ENCODE results near the gene THAP8.

The THAP8 gene

DNA sequence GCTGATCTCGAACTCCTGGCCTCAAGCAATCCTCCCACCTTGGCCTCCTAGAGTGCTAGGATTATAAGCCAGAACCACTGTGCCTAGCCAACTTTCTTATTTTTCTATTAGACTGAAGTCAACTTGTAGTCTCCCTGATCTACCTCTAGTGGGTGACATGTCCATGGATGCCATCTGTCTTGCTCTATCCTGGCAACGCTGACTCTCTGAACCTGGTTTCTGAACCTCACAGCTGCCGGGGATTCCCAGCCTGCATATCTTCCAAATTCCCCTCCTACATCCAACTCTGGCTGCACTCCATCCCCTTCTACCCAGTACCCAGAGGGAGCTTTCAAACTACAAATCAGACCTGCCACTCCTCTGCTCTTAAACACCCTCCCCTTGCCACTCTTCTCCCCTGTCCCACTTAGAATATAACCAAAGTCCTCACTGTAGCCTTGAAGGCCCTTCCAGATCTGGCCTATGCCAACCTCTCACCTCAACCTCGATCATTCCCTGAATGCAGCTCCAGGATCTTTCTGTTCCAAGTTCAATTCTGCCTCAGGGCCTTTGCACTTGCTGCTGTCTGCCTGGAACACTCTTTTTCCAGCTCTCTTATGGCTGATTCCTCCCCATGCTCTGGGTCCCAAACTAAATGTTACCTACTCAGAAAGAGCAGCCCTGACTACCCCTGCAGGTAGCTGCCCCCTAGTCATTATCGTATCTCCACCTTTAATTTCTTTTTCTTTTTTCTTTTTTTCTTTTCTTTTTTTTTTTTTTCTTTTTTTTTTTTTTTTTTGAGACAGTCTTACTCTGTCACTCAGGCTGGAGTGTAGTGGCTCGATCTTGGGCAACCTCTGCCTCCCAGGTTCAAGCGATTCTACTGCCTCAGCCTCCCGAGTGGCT is 23.6 kb downstream of the THAP8 start:
- DNase-seq (ENCODE audit: low read depth, low spot score): no peak

DNA sequence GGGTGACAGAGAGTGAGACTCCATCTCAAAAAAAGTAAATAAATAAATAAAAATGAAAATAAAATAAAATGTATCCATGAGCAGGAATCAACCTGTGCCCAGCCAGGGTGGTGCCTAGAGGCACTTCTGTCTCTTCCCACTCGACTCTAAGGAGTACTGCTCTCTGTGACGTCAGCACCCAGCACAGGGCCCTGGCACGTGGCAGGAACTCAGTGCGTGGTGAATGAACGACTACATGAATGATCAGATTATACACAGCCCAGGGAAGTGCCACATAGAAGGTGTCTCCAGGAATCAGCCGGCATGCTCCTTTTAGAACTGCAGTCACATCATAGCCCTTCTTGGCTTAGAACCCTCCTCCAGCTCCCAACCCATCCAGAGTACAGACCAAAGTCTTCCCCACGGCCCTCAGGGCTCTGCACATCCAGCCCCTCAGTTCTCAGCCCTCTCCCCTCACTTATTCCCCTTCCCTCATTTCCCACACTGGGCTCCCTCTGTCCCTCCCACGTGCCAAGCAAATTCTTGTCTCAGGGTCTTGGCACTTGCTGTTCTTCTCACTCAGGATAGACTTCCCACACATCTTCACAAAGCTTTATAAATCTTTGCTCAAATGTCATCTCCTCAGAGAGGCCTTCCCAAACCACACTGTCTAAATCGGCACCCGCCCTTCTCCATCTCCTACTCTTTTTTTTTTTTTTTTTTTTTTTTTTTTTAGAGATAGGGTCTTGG is 25.6 kb downstream of the THAP8 start:
- no peak for DNase-seq (ENCODE audit: low read depth, low spot score)

DNA sequence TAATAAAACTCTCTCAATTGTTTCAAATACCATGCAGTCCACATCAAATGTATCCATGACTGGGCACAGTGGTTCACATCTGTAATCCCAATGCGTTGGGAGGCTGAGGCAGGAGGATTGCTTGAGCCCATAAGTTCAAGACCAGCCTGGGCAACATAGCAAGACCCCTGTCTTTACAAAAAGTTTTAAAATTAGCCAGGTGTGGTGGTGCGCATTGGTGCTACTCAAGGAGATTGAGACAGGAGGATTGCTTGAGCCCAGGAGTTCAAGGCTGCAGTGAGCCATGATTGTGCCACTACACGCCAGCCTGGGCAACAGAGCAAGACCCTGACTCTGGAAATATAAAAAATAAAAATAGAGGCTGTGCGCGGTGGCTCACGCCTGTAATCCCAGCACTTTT is 26.4 kb downstream of the THAP8 start:
- DNase-seq (ENCODE audit: low read depth, low spot score): no peak

DNA sequence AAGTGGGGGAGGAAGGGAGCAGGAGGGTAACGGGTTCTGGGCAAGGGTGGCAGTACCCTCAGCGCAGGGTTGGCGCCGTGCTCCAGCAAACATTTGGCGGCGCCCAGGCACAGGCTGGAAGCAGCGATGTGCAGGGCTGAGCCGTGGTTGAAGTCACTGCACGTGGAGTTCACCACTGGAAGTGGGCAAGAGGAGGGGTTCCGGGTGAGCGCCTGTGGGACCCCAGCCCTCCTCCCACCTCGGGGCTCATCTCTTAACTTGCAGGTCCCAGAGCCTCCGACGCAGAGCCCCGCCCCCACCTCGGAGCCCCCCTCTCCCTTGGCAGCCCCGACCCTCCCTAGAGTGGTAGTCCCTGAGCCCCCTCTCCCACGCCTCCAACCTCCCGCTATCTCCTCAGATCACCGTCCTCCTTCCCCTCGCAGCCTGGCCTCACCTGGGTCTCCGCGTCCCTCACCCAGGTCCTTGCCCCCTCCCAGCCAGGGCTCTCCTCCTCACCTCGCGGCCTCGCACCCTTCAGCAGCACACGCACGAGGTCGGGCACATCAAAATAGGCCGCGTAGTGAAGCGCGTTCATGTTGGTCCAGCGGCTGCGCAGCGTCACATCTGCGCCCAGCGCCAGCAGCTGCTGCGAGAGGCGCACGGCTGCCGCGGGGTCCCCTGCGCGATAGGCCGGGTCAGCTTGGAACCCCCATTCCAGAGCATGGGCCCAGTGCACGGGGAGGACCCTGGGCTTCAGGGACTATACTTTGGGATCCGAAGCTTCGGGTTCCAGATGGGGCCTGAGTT is 27.8 kb downstream of the THAP8 start:
- DNase-seq (ENCODE audit: low read depth, low spot score): no peak

DNA sequence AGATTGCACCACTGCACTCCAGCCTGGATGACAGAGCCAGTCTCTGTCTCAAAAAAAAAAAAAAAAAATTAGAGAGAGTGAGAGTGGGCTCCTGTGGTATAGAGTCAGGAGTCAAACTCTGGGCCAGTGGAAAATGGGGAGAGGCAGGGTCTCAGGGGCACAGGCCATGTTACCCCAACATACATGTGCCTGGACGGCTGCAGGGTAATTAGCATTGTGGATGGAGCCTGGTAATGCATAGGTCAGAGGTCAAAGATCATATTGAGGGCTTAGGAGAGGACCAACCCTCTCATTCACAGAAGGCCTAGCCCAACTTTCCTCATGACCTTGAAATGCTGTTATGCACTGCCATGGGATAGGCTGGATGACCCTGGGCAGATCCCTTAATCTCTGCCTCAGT is 28.5 kb downstream of the THAP8 start:
- no peak for DNase-seq (ENCODE audit: low read depth, low spot score)

DNA sequence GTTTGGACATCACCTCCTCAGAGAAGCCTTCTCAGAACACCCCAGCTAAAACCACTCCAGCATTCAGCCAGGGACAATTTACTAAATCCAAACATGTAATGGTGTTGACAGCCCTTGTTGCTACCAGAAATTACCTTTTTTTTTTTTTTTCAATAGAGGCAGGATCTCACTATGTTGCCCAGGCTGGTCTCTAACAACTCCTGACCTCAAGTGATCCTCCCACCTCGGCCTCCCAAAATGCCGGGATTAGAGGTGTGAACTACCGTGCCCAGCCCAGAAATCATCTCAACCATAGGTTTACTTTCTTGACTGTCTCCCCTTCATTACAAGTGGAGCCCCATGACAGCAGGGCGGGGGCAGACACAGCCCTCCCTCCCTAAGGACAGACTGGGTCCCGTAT is 30.7 kb downstream of the THAP8 start:
- DNase-seq (ENCODE audit: low read depth, low spot score): no peak

DNA sequence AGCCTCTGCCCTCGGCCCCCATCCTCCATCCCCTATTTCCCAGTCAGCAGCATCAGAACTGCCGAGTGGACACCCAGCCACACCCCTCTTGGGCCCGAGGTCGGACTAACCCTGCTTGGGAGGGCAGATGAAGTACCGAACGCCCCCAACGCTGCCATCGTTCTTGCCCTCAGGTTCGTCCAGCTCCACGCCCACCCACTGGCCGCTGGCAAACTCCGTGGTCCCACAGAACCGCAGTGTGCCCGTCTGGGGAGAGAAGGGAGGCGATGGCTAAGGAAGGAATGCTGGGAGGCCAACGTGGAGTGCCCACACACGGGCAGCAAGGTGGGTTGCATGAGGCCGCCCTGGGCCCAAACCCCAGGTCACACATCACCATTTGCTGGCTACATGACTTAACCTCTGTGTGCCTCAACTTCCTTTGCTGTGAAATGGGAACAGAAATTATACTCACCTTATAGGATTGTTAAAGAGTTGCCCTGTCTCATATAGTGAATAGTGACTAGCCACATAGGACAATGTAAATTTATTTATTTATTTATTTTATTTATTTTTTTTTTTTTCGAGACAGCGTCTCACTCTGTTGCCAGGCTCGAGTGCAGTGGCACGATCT is 34.9 kb downstream of the THAP8 start:
- DNase-seq (ENCODE audit: low read depth, low spot score): no peak

DNA sequence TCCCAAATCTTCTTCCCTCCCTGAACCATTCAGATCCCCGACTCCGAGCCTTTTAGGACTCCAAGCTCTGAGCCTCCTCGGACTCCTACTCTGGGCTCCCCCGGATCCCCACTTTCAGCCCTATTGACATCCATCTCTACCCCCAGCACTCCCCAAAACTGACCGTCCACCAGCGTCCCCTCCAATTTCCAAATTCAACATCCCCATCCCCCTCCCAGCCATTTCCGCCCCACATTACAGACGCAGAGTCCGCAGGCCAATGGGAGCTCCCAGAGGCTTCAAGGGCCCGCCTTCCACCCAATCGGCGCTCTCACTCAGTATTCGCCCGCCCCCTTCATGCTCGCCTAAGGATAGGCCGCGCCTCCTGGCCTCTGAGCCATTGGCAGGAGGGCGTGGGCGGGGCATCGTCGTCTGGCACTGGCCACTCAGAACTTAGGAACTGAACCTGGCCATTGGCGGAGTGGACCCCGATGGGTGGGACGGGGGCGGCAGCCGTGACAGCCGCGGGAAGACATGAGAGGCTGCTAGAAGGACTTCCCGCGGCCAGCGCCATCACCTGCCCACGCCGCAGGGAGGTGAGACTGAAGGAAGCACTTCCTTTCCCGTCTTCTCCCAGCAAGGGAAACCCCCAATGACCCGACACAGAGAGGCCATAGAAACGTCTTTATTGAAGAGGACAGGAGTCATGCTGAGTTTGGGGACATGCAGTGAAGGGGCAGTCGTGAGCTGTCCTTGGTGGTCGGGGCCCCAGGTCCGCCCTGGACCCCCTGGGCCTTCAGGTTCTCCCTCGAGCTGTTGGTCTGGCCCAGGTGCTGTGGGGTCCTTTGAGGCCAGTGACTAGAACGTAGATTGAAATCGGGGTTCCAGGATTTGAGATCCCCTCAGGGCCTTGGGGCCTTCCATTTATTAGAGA is 39.8 kb downstream of the THAP8 start, which contains the start of gene ALKBH6:
Gene ALKBH6, minus strand, starts transcription at position 202 of the 913 bp plus-strand sequence. CDS start 816 bp downstream, outside the sequence.
- DNase-seq (ENCODE audit: low read depth, low spot score): peak; percentile 100

DNA sequence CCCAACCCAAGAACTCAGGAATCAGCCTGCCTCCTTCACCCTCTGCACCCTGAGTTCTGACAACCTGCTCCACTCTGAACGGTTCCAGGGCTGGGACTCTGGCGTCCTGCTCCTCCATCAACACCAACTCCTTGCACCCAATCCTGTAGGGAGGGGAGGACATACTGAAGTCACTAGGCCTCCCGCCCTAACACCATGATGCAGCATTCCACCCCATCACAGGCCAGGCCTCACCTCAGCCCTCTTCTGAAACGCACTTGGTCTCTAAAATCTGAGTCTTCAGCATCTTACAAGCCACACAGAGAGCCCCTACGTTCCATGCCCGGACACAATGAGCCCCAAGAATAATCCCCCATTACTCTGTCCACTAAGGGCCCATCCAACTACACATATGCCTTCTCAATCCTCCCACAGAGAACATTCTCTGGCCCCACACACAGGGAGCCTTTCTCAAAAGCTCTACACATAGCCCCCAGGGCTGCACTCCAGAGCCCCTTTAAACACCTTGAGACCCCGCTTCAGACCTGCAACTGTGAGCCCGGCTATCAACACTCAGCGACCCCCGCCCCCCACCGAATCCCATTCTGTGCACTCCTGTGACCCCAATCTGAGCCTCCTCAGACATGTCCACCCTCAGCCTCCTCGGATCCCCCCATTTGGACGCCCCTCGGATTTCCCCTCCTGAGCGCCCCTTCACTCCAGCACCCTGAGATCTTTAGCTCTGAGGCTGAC is 40.6 kb downstream of the THAP8 start:
- no peak for DNase-seq (ENCODE audit: low read depth, low spot score)

DNA sequence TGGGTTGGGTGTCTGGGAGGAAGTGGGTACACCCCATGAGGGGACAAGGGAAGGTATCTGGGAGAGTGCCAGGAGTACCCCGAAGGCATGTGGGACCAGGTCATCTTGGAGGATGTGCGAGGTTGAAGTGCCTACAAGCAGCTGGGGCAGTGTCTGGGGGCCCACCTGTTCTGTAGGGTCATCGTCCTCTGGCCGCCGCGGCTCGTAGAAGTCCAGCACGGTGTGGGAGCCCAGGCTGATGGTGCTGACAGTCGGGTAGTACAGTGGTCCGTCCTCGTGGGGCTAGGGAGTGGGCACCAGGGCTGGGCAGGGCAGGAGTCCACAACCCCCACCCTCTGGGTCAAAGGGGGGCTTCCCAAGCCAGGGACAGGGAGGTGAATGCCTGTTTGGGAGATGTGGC is 43.7 kb downstream of the THAP8 start:
- no peak for DNase-seq (ENCODE audit: low read depth, low spot score)

DNA sequence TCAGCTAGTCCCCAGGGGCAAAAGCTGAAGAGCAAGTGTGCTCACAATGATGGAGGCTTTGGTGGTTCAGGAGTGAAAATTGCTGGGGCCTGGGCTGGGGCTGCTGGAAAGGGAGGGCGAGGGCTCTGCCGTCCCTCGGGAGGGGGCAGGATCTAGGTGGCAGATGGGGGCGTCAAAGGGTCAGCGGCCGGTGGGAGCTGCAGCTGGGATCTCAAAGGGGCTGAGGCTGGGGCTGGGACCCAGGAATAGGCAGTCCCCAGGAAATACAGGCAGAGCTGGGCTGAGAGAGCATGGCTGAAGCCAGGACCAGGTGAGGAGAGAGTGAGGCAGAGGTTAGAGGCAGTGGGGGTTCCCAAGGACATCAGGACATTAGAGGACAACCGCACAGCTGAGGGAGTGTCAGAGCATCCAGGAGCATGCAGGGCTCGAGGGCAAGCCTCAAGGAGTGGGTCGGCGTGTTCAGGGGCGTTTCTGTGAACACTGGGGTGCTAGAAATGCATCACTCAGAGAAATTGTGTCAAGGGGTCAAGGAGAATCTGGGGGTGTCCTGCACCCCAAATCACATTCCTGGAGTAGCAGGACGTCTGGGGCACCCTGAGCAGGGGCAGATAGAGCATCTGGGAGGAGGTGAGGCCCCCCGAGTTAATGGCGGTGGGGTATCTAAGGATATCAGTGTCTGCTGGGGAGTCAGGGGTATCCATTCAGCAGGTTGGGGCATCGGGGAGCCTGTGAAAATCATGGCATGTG is 44.3 kb downstream of the THAP8 start:
- DNase-seq (ENCODE audit: low read depth, low spot score): no peak

DNA sequence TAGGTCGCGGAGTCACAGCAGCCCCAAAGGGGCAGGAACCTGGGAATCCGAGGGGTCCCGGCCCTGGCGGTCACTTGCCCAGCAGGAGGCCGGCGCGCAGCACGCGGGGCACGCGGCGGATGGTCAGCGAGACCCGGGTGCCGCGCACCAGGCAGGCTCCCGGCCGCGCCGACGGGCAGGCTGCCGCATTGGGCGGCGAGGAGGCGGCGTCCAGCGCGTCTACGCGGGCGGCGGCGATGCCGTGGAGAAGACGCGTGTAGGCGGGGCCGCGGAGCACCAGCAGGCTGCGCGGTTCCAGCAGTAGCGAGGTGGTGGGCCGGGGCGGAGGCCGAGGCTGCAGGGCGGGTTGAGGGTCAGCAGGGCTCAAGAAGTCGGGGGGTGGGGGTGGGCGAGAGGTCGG is 44.9 kb downstream of the THAP8 start:
- DNase-seq (ENCODE audit: low read depth, low spot score): no peak

DNA sequence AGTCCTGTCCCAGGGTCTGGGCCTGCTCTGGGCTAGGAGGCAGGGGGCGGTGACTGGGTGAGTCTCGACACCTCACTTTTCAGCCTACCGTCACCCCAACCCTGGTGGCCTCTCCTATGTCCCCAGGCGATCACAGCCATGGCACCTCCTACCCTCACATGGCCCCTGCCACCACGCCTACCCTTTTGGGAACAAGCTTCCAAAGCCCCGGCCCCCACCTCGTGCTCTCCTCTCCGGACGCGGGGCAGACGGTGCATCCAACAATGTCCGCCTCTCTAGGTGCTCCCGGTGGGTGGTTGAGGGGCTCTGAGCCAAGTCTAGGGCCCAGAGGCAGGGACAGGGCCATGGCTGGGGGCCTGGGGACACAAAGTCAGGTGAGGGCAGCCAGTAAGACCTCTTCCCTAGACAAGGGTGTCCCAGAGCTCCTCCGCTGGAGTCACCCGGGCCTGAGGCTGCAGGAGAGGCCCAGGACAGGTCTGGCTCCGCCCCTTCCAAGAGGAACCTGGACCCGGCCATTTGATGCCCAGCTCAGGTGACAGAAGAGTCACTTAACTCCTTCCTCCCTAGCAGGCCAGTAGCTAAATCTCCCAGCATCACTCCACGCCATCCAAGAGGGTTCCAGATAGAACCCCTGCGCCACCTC is 45.6 kb downstream of the THAP8 start, which contains the start of gene SYNE4:
Gene SYNE4, minus strand, starts transcription at position 478 of the 643 bp plus-strand sequence. Its CDS starts 132 bp downstream, at position 346.
- no peak for DNase-seq (ENCODE audit: low read depth, low spot score)

DNA sequence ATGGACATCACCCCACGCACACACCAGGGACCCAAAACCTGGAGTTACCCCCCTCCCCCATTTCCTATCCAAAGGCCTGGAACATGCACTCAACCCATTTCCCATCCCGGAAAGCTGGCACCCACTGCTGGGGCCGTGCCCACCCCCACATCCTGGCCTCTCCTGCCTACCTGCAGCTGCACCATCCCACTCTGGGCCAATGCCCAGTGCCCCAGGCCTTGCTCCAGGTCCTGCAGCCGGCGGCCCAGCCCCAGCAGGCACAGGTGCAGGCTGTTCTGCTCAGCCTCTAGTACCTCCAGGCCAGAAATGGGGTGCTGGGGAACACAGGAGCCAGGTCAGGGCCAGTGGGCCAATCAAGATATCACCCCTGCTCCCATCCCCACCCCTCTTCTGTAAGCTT is 47.1 kb downstream of the THAP8 start:
- DNase-seq (ENCODE audit: low read depth, low spot score): no peak

DNA sequence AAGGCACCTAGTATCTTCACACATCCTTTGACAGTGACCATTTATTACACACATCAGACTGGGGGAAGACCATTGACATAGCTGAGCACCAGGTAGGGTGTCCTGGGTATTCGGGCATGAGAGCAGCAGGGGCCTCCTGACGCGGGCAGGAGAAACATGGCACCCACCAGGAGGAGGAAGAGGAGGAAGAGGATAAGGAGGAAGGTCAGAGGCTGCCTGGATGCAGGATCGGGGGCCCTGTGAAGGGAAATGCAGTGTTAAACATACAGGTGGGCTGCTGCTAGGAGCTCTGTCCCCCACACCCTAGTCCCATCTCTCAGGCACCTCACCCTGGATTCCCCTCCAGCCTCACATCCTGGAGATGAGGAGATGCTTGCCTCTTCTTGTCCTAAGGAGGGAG is 50.8 kb downstream of the THAP8 start:
- DNase-seq (ENCODE audit: low read depth, low spot score): no peak

DNA sequence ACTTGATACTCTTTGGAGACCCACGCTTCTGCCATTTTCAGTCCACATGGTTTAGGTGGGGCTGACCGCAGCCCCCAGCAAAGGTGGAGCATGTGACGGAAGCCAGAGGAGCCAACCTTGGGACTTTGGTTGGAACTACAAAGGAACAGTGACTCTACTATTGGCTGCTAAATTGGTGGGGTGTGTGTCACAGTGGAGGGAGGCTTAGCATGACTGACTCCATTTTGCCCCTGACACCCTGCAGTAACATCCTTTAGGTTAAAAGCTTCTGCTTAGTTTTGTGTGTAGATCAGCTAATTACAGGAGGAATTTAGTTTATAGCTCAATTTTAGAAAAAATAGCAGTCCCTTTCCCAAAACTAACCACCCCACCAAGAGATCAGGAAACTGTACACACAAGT is 52.5 kb downstream of the THAP8 start:
- no peak for DNase-seq (ENCODE audit: low read depth, low spot score)

DNA sequence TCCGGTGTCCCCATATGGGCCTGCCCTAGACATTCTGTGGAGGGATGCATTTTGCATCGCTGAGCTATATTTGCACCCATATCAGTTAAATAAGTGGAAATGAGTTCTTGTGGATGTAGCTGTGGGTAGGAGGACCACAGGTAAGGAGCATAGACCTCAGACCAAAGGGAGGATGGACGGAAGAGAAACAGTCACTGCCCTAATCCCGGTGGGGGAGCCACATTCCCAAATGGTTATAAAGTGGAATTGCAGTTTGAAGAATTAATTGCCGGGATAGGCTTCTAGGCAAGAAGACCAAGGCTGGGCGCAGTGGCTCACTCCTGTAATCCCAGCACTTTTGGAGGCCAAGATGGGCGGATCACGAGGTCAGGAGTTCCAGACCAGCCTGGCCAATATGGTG is 57.3 kb downstream of the THAP8 start:
- DNase-seq (ENCODE audit: low read depth, low spot score): no peak

All from activated naive CD8-positive, alpha-beta T cell treated with anti-CD3 and anti-CD28 coated beads, Interleukin-2, amount 50 U/mL, for 16 hours (primary cell).